ENCODE data around the gene BBS2. TPM values are rescaled to one million over a fixed set of nuclear protein-coding genes. Genes with fewer than 3 reads are reported as not detected.
A peak's percentile ranks its signal among the peaks of the same experiment; 100 is the strongest.

The BBS2 gene
- total and polyA plus RNA-seq, 2 of the 13 experiments (the other 11 are each of a cell fraction or from before 2014, with no cell fraction given) = 59.7 to 68.3 TPM

DNA sequence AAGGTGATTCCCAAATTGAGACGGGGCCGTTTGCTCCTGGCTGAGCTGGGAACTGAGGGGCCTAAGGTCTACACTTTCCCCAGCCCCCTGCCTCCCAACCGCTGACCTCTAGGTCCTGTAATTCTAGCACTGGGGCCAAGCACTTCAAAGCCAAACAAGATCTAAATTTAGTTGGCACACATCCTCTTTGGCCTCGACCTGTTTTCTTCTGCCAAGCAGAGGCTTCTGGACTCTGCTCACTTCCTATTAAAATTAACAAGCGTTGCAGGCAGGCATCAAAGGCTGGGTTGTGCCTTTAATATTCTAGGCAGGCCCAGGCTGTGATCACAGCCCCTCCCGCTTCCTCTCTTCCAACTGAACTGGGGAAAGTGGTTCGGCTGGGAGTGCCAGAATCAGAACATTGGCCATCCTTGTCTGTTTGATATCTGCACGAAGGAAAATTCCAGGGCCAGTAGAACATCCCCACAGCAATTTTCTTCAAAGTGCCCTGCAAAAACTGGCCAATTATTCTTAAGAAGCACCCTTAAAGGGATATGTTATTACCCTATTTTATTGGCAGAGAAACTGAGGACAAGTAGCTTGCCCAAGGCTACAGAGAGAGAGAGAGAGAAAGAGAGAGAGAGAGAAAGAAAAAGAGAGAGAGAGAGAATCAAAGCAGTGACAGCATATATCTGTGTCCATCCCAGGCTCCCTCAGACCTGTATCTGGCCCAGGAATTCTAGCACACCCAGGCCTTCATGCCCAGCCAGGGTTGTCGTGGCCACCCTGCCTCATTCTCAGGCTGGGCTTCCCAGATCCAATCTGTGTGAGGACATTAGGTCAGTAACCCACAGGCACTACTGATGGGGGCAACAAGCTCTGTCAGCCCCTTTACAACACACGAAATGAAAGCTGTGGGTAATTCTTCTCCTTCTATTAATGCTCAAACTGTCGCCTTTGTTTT lies 32.2 kb upstream of the BBS2 start (continued):
- TF ChIP-seq ZNF761 (CRISPR knock-in tag; conservative IDR thresholded peaks at IDR 0.05) = peak; percentile 76; the same call in 1 of the 2 replicates
- no peak for TF ChIP-seq RELA (CRISPR knock-in tag; IDR thresholded peaks at IDR 0.05)
- TF ChIP-seq JUND (CRISPR knock-in tag; IDR thresholded peaks at IDR 0.05) = no peak
- TF ChIP-seq RFX5 (IDR thresholded peaks at IDR 0.05; ENCODE audit: low read depth, low read length) = no peak
- TF ChIP-seq, protein P1, sequence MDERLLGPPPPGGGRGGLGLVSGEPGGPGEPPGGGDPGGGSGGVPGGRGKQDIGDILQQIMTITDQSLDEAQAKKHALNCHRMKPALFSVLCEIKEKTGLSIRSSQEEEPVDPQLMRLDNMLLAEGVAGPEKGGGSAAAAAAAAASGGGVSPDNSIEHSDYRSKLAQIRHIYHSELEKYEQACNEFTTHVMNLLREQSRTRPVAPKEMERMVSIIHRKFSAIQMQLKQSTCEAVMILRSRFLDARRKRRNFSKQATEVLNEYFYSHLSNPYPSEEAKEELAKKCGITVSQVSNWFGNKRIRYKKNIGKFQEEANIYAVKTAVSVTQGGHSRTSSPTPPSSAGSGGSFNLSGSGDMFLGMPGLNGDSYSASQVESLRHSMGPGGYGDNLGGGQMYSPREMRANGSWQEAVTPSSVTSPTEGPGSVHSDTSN (CRISPR knock-in tag; IDR thresholded peaks at IDR 0.05) = no peak
- TF ChIP-seq ZBTB7B (CRISPR knock-in tag; IDR thresholded peaks at IDR 0.05) = peak; percentile 87
- no peak for TF ChIP-seq NFATC3 (CRISPR knock-in tag; IDR thresholded peaks at IDR 0.05)
- TF ChIP-seq, protein P2, sequence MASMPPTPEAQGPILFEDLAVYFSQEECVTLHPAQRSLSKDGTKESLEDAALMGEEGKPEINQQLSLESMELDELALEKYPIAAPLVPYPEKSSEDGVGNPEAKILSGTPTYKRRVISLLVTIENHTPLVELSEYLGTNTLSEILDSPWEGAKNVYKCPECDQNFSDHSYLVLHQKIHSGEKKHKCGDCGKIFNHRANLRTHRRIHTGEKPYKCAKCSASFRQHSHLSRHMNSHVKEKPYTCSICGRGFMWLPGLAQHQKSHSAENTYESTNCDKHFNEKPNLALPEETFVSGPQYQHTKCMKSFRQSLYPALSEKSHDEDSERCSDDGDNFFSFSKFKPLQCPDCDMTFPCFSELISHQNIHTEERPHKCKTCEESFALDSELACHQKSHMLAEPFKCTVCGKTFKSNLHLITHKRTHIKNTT (CRISPR knock-in tag; IDR thresholded peaks at IDR 0.05) = no peak
- no peak for TF ChIP-seq MBNL3 (CRISPR knock-in tag; conservative IDR thresholded peaks at IDR 0.05)
- TF ChIP-seq NCOA2 (CRISPR knock-in tag; IDR thresholded peaks at IDR 0.05) = peak; percentile 90
- TF ChIP-seq MAFK (conservative IDR thresholded peaks at IDR 0.05 in 1 of 2, IDR thresholded peaks at IDR 0.05 in 1 of 2; ENCODE audit: low read length in 2 of 2) = no peak
- no peak for TF ChIP-seq SAFB2 (CRISPR knock-in tag; IDR thresholded peaks at IDR 0.05; ENCODE audit: borderline replicate concordance, low read depth)
- peak; percentile 39; the same call in 1 of the 2 replicates for TF ChIP-seq HHEX (CRISPR knock-in tag; IDR thresholded peaks at IDR 0.05)
- no peak for TF ChIP-seq ZNF768 (CRISPR knock-in tag; IDR thresholded peaks at IDR 0.05)
- TF ChIP-seq ONECUT2 (CRISPR knock-in tag; IDR thresholded peaks at IDR 0.05) = no peak
- TF ChIP-seq ZNF160 (CRISPR knock-in tag; IDR thresholded peaks at IDR 0.05) = no peak
- no peak for TF ChIP-seq ZNF749 (CRISPR knock-in tag; IDR thresholded peaks at IDR 0.05; ENCODE audit: borderline replicate concordance)
- TF ChIP-seq, protein P3, sequence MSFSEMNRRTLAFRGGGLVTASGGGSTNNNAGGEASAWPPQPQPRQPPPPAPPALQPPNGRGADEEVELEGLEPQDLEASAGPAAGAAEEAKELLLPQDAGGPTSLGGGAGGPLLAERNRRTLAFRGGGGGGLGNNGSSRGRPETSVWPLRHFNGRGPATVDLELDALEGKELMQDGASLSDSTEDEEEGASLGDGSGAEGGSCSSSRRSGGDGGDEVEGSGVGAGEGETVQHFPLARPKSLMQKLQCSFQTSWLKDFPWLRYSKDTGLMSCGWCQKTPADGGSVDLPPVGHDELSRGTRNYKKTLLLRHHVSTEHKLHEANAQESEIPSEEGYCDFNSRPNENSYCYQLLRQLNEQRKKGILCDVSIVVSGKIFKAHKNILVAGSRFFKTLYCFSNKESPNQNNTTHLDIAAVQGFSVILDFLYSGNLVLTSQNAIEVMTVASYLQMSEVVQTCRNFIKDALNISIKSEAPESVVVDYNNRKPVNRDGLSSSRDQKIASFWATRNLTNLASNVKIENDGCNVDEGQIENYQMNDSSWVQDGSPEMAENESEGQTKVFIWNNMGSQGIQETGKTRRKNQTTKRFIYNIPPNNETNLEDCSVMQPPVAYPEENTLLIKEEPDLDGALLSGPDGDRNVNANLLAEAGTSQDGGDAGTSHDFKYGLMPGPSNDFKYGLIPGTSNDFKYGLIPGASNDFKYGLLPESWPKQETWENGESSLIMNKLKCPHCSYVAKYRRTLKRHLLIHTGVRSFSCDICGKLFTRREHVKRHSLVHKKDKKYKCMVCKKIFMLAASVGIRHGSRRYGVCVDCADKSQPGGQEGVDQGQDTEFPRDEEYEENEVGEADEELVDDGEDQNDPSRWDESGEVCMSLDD (CRISPR knock-in tag; IDR thresholded peaks at IDR 0.05; ENCODE audit: borderline replicate concordance) = no peak
- peak; percentile 67 for TF ChIP-seq SP5 (CRISPR knock-in tag; IDR thresholded peaks at IDR 0.05; ENCODE audit: borderline replicate concordance, low read depth)
- TF ChIP-seq XBP1 (CRISPR knock-in tag; IDR thresholded peaks at IDR 0.05) = no peak
- TF ChIP-seq SYNCRIP (IDR thresholded peaks at IDR 0.05; ENCODE audit: insufficient read depth, low read depth, low read length) = no peak
- no peak for TF ChIP-seq KLF13 (CRISPR knock-in tag; IDR thresholded peaks at IDR 0.05)
- TF ChIP-seq, protein P4, sequence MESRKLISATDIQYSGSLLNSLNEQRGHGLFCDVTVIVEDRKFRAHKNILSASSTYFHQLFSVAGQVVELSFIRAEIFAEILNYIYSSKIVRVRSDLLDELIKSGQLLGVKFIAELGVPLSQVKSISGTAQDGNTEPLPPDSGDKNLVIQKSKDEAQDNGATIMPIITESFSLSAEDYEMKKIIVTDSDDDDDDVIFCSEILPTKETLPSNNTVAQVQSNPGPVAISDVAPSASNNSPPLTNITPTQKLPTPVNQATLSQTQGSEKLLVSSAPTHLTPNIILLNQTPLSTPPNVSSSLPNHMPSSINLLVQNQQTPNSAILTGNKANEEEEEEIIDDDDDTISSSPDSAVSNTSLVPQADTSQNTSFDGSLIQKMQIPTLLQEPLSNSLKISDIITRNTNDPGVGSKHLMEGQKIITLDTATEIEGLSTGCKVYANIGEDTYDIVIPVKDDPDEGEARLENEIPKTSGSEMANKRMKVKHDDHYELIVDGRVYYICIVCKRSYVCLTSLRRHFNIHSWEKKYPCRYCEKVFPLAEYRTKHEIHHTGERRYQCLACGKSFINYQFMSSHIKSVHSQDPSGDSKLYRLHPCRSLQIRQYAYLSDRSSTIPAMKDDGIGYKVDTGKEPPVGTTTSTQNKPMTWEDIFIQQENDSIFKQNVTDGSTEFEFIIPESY (CRISPR knock-in tag; IDR thresholded peaks at IDR 0.05) = no peak

Measured in HepG2 (cell line).